Testis (tissue), 3 donors: Measurements from ENCODE around the gene DACT2. TPM values are rescaled to one million over a fixed set of nuclear protein-coding genes. Genes with fewer than 3 reads are reported as not detected.

Source experiments
- DNase-seq: peaks from one replicate; pipeline ENCODE4 v3.0.0-alpha.2; 2019
- H3K27ac ChIP-seq, 2 donors: fragments of 200-600 bp; sonication (generic); one replicate each; pipeline ENCODE4 v1.5.1; 2019
- H3K27me3 ChIP-seq: fragments of 200-600 bp; sonication (generic); one replicate; pipeline ENCODE4 v1.5.1; 2019
- H3K36me3 ChIP-seq: fragments of 200-600 bp; sonication (generic); one replicate; pipeline ENCODE4 v1.5.1; 2017; ENCODE audit warnings: low read depth; ENCODE audit errors: missing control alignments
- H3K4me1 ChIP-seq: fragments of 200-600 bp; sonication (generic); one replicate; pipeline ENCODE4 v1.5.1; 2019
- H3K4me3 ChIP-seq, 2 donors: fragments of 200-600 bp; sonication (generic); one replicate each; pipeline ENCODE4 v1.5.1; 2017 to 2019
- H3K9me3 ChIP-seq: fragments of 200-600 bp; sonication (generic); one replicate; pipeline ENCODE4 v1.5.1; 2017
- CTCF ChIP-seq, 3 experiments: fragments of 450-650 bp in 2 of 3; fragments of 200-600 bp in 1 of 3; sonication (generic) in 1 of 3; IDR thresholded peaks; one replicate each; pipeline ENCODE4 v1.5.1; 2016 to 2019; ENCODE audit warnings: antibody characterized with exemption in 3 of 3, mild to moderate bottlenecking in 2 of 3, moderate library complexity in 1 of 3
- POLR2A ChIP-seq: fragments of 450-650 bp; IDR thresholded peaks from one replicate; pipeline ENCODE4 v1.6.1; 2017; ENCODE audit warnings: antibody characterized with exemption, mild to moderate bottlenecking, moderate library complexity
- WGBS, 2 donors: methylation state at CpG; one replicate each; pipeline ENCODE4 v1.1.5; 2018; 5-methylcytosine and 5-hydroxymethylcytosine counted together
- intact Hi-C: fragments of 100-400 bp; cut with DNase I; formaldehyde crosslinking; loops from one replicate; pipeline ENCODE4 v1.15.1; 2023; ENCODE audit warnings: low total_unique reads
- polyA plus RNA-seq: library from polyadenylated mRNA; stranded (reverse); fragments of 350-450 nt; fragmentation: Illumina TruSeq; extraction: RNeasy Lipid Tissue Mini Kit (QIAGEN cat#74804); gene quantifications from one replicate; pipeline ENCODE4 v1.2.3, GENCODE V29; 2014; ENCODE audit warnings: low read depth, low replicate concordance; ENCODE audit not compliant: insufficient read depth
- total RNA-seq, 2 donors: library from RNA; depleted of rRNA; stranded (reverse); fragments of >200 nt; gene quantifications; one replicate each; pipeline ENCODE4 v1.2.3, GENCODE V29; 2016

The DACT2 gene
- total and polyA plus RNA-seq, 3 donors from 2014 or later, result 1.8 to 20.8 (median 2.0) TPM

- Histone ChIP-seq H3K4me3 (no peak overlapping the region), H3K4me1 (no peaks in the 10 kb centered on the region), H3K9me3 (no peaks in the 10 kb centered on the region), H3K27ac (no peak overlapping the region), H3K27me3 (no peaks in the 10 kb centered on the region), H3K36me3 (no peaks in the 10 kb centered on the region)
- intact Hi-C loops, result no loop called here
- 89 to 94% methylated on average over 10 to 15 of the region's 15 CpGs for WGBS, 2 donors
- TF ChIP-seq CTCF (IDR thresholded peaks at IDR 0.05) (no peak), POLR2A (no peak)
- DNase-seq, result no peak
Observed at GRCh38 chr6:168278904-168279303, 40.7 kb downstream of the DACT2 start.

- no peaks in the 10 kb centered on the region for H3K27me3 ChIP-seq
Observed at GRCh38 chr6:168277274-168277669, 42.3 kb downstream of the DACT2 start.

GRCh38 chr6:168276576-168277273, 42.9 kb downstream of the DACT2 start:
- intact Hi-C loops, result no loop called here
- no peaks in the 10 kb centered on the region for H3K4me1 ChIP-seq
- no peak overlapping the region for H3K27ac ChIP-seq
- H3K4me3 ChIP-seq, result no peak overlapping the region
- H3K9me3 ChIP-seq, result no peaks in the 10 kb centered on the region
- H3K27me3 ChIP-seq, result no peaks in the 10 kb centered on the region
- no peak for DNase-seq
- TF ChIP-seq POLR2A (no peak), CTCF (IDR thresholded peaks at IDR 0.05) (no peak)
- no peaks in the 10 kb centered on the region for H3K36me3 ChIP-seq
- 72 to 76% methylated on average over 28 to 32 of the region's 32 CpGs for WGBS, 2 donors

More at GRCh38 chr6:168277274-168277669, 42.3 kb downstream of the DACT2 start:
- DNase-seq, result no peak
- intact Hi-C loops, result no loop called here
- Histone ChIP-seq H3K36me3 (no peaks in the 10 kb centered on the region), H3K4me3 (no peak overlapping the region), H3K27ac (no peak overlapping the region), H3K4me1 (no peaks in the 10 kb centered on the region), H3K9me3 (no peaks in the 10 kb centered on the region)
- WGBS, 2 donors, result 59% methylated on average over 12 to 14 of the region's 14 CpGs
- no peak for TF ChIP-seq POLR2A
- TF ChIP-seq CTCF (IDR thresholded peaks at IDR 0.05), result no peak

GRCh38 chr6:168275168-168275567, 44.4 kb downstream of the DACT2 start:
- 71 to 82% methylated on average over 10 to 12 of the region's 12 CpGs for WGBS, 2 donors
- no peaks in the 10 kb centered on the region for H3K27me3 ChIP-seq
- no peak for DNase-seq

More at GRCh38 chr6:168275168-168275567, 44.4 kb downstream of the DACT2 start:
- no peaks in the 10 kb centered on the region for H3K4me1 ChIP-seq
- intact Hi-C loops, result no loop called here
- H3K27ac ChIP-seq, result no peak overlapping the region
- H3K36me3 ChIP-seq, result no peaks in the 10 kb centered on the region
- no peak for TF ChIP-seq CTCF (IDR thresholded peaks at IDR 0.05)
- no peaks in the 10 kb centered on the region for H3K9me3 ChIP-seq
- no peak overlapping the region for H3K4me3 ChIP-seq
